Esophagus muscularis mucosa (tissue), 4 donors: ENCODE results near the gene NAA15.
"Not testable (repeated sequence)": the region's sequence is repeated elsewhere in the genome, so short reads cannot be mapped to it uniquely, and the experiment has no call there.

ENCODE experiments used
- CTCF ChIP-seq, 3 experiments: fragments of 200-600 bp in 2 of 3; fragments of 450-650 bp in 1 of 3; sonication (generic) in 2 of 3; IDR thresholded peaks; one replicate each; pipeline ENCODE4 v1.5.1; 2017 to 2019; ENCODE audit warnings: antibody characterized with exemption in 3 of 3, mild to moderate bottlenecking in 2 of 3, moderate library complexity in 1 of 3
- EP300 ChIP-seq: sonication (generic); formaldehyde crosslinking; IDR thresholded peaks from one replicate; pipeline ENCODE4 v1.6.1; 2017; ENCODE audit warnings: antibody characterized with exemption
- POLR2A ChIP-seq: fragments of 450-650 bp; IDR thresholded peaks from one replicate; pipeline ENCODE4 v1.6.1; 2017; ENCODE audit warnings: antibody characterized with exemption, moderate library complexity, mild to moderate bottlenecking, low read depth
- POLR2AphosphoS5 ChIP-seq, 2 donors: sonication (generic); formaldehyde crosslinking; IDR thresholded peaks; one replicate each; pipeline ENCODE4 v1.6.1; 2017; ENCODE audit warnings: antibody characterized with exemption in 2 of 2

DNA sequence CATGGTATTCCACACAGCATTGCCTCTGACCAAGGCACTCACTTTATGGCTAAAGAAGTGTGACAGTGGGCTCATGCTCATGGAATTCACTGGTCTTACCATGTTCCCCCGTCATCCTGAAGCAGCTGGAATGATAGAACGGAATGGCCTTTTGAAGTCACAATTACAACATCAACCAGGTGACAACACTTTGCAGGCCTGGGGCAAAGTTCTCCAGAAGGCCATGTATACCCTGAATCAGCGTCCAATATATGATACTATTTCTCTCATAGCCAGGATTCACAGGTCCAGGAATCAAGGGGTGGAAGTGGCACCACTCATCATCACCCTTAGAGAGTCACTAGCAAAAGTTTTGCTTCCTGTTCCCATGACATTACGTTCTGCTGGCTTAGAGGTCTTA is 145.8 kb downstream of the NAA15 start:
- not testable (repeated sequence) for TF ChIP-seq EP300; CTCF (IDR thresholded peaks at IDR 0.05); POLR2A; POLR2AphosphoS5 (IDR thresholded peaks at IDR 0.05)
